IPS DF 6.9 (cell line): ENCODE results near the gene DDAH1.

Experiments
- DNase-seq: peaks from one replicate; pipeline ENCODE4 v3.0.0-alpha.2; 2013; ENCODE audit warnings: low read depth, low spot score
- H3K27ac ChIP-seq: one replicate; pipeline ENCODE4 v1.5.1; 2013; ENCODE audit warnings: low read length, control low read depth
- H3K27me3 ChIP-seq: 2 replicates; pipeline ENCODE4 v1.6.1; 2013; ENCODE audit warnings: mild to moderate bottlenecking, low read length; ENCODE audit not compliant: control insufficient read depth, insufficient read depth
- H3K36me3 ChIP-seq: 2 replicates; pipeline ENCODE4 v1.6.1; 2013; ENCODE audit warnings: low read length; ENCODE audit not compliant: control insufficient read depth, insufficient read depth
- H3K4me1 ChIP-seq: 2 replicates; pipeline ENCODE4 v1.6.1; 2013; ENCODE audit warnings: low read length; ENCODE audit not compliant: control insufficient read depth, insufficient read depth
- H3K4me3 ChIP-seq: 2 replicates; pipeline ENCODE4 v1.5.1; 2013; ENCODE audit warnings: mild to moderate bottlenecking, low read length
- H3K9me3 ChIP-seq: 2 replicates; pipeline ENCODE4 v1.6.1; 2013; ENCODE audit warnings: low read length, inconsistent platforms; ENCODE audit not compliant: control insufficient read depth, insufficient read depth
- WGBS: extraction: QIAGEN DNeasy Blood & Tissue Kit; methylation state at CpG from one replicate; pipeline ENCODE4 v1.1.7; 2013; ENCODE audit warnings: mixed read lengths, missing lambda C conversion rate; ENCODE audit not compliant: insufficient read length, insufficient coverage; 5-methylcytosine and 5-hydroxymethylcytosine counted together

The DDAH1 gene

DNA sequence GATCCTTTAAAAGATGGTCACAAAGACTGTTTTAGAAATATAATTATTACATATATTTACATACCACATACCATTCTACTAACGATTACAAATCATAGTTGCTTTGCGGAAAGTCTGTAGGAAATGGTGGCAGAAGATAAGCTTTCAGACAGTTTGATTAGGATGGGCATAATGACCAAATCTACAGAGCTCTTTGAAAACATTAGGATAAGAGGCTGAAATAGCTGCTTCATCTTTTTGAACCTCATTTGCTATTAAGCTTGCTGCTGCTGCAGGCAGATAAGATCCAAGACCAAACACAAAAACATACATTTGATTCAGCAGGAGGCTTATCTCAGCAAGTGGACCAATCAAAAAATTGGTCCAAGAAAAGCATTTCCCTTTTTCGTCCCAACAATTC, 47.1 kb downstream of the DDAH1 start:
- H3K36me3 ChIP-seq: no peaks in the 10 kb centered on the region
- DNase-seq: no peak
- H3K27ac ChIP-seq: no peak overlapping the region
- H3K4me3 ChIP-seq: no peak overlapping the region
- no CpG with 5 or more reads among the region's 3 CpGs for WGBS
- no peaks in the 10 kb centered on the region for H3K27me3 ChIP-seq
- no peaks in the 10 kb centered on the region for H3K9me3 ChIP-seq
- no peaks in the 10 kb centered on the region for H3K4me1 ChIP-seq

- no peak overlapping the region for H3K27ac ChIP-seq
- no CpG with 5 or more reads among the region's 5 CpGs for WGBS
- no peak for DNase-seq
- no peaks in the 10 kb centered on the region for H3K4me1 ChIP-seq
- no peaks in the 10 kb centered on the region for H3K27me3 ChIP-seq
- H3K9me3 ChIP-seq: no peaks in the 10 kb centered on the region
- H3K36me3 ChIP-seq: no peaks in the 10 kb centered on the region
- H3K4me3 ChIP-seq: no peak overlapping the region
Observed at GRCh38 chr1:85417017-85417416, 47.9 kb downstream of the DDAH1 start.

GRCh38 chr1:85413169-85413568, 51.8 kb downstream of the DDAH1 start:
- H3K27ac ChIP-seq: no peak overlapping the region
- no peaks in the 10 kb centered on the region for H3K9me3 ChIP-seq
- no peaks in the 10 kb centered on the region for H3K27me3 ChIP-seq
- no peaks in the 10 kb centered on the region for H3K4me1 ChIP-seq
- no peaks in the 10 kb centered on the region for H3K36me3 ChIP-seq
- H3K4me3 ChIP-seq: no peak overlapping the region
- DNase-seq: no peak
- WGBS: no CpG with 5 or more reads among the region's 1 CpG

DNA sequence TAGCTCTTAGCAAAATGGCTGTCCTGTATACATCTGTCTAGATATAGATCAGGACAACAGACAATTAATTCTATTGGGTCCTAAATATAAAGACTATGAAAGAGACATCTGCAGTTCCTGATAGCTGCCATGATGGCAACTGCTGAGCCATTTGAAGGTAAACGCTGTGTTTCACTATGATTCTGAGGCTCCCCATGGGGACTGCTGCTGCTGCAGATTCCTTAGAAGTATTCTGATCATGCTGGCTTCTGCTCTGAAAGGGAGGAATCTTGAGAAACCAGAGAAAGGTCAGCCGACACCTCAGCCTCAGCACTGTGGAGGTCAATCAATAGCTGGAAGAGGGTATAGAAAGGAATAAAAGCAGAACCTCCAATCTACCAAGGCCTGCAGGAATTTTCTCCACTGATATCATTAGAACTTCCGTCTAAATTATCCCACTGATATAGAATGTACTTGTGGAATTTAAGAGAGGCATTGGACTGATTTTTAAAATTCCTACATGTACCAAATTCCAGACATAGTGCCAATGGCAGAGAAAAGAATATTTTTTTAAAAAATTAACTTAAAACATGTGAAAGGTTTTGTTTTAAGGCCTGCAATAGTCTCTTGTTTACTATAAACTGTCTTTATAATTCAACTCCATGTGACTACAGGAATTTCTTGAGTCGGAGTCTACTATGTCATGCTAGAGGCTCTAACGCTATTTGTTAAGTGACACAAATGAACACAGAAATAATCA, 53.2 kb downstream of the DDAH1 start:
- Histone ChIP-seq H3K9me3 (no peaks in the 10 kb centered on the region), H3K4me1 (no peaks in the 10 kb centered on the region), H3K27me3 (no peaks in the 10 kb centered on the region), H3K36me3 (no peaks in the 10 kb centered on the region), H3K27ac (no peak overlapping the region), H3K4me3 (no peak overlapping the region)
- WGBS: no CpG with 5 or more reads among the region's 5 CpGs
- DNase-seq: no peak

GRCh38 chr1:85409516-85409915, 55.4 kb downstream of the DDAH1 start:
- Histone ChIP-seq H3K4me3 (no peak overlapping the region), H3K36me3 (no peaks in the 10 kb centered on the region), H3K4me1 (no peaks in the 10 kb centered on the region; the same call in 1 of the 2 replicates), H3K9me3 (no peaks in the 10 kb centered on the region), H3K27ac (no peak overlapping the region), H3K27me3 (no peaks in the 10 kb centered on the region)
- no peak for DNase-seq
- WGBS: no CpG with 5 or more reads among the region's 3 CpGs

DNA sequence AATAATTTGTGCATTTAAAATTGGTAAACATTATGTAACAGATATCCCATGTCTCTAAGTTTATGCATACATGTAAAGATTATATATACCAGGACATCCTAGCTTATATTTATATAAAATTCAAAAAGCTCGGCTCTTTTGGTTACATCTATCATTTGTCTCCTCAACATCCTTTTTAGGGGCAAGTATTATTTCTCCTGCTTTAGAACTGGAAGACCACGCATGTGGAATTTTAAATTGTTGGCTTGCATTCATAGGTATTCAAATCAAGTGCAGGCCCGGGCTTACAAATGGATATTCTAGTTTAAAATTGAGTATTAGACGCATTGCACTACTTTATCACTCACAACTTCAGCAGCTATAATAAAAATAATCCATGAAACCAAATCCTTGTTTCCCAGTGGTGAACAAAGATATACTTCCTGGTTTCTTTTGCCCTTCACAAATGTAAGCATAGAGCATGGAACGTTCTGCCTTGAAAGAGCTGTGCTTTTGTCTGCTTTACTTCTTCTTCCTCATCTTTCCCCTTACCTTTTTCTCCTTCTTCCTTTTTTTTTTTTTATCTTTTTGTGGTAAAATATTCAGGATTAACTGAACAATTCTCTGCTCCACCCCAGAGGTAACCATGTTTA, 57.1 kb downstream of the DDAH1 start:
- DNase-seq: no peak
- Histone ChIP-seq H3K27me3 (no peaks in the 10 kb centered on the region), H3K36me3 (no peaks in the 10 kb centered on the region), H3K9me3 (no peaks in the 10 kb centered on the region), H3K27ac (no peak overlapping the region), H3K4me3 (no peak overlapping the region), H3K4me1 (no peaks in the 10 kb centered on the region; the same call in 1 of the 2 replicates)
- WGBS: no CpG with 5 or more reads among the region's 5 CpGs

DNA sequence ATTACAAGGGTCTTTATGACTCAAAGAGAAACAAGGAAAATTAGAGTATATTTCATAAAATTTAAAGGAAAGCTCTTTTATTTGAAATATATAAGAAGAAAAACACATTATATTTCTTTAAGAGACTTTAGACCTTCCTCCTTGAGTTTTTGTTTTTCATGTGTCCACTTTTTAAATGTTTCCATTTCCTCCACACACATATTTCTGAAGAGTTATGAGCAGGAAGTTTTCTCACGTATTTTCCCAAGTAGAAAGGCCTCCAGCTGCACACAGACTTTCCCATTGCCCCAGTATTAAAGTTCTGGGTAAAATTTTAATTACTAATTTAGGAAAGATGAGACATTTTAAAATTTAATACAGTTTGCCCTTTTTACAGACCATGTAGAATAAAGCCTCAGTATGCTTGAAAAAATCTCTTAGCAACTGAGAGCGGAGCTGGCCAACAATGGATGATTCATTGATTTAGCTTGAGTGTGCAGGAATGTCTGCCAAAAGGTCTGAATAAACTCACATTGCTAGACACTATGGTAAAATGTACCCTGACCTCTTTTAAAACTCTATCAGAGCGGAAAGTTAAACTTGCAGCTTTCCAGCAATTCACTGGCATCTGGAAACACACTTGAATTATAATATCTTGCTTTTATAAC, 57.9 kb downstream of the DDAH1 start:
- no peak overlapping the region for H3K4me3 ChIP-seq
- no peak for DNase-seq
- no CpG with 5 or more reads among the region's 3 CpGs for WGBS

DNA sequence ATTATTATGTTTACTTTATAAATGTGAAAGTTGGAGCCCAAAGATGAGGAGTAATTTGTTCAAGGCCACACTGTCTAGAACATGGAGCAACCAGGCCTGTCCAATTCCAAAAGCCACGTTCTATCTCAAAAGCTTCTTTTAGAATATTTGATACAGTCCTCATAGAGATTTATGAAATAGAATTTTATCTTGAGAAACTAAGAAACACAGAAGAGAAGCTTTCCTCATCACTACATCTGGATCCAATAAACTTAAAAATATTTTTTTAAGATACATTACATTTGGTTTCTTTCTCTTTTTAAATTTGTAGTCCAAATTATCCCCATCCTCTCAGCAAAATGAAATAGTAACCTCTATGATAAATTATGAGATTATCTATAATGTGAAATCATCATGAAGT, 58.9 kb downstream of the DDAH1 start:
- WGBS: no CpG with 5 or more reads among the region's 1 CpG
- H3K27ac ChIP-seq: no peak overlapping the region

More for the DNA sequence above, 57.9 kb downstream of the DDAH1 start:
- no peaks in the 10 kb centered on the region for H3K27me3 ChIP-seq
- no peaks in the 10 kb centered on the region; the same call in 1 of the 2 replicates for H3K4me1 ChIP-seq
- H3K27ac ChIP-seq: no peak overlapping the region
- H3K36me3 ChIP-seq: no peaks in the 10 kb centered on the region
- H3K9me3 ChIP-seq: no peaks in the 10 kb centered on the region

GRCh38 chr1:85404408-85404807, 60.6 kb downstream of the DDAH1 start:
- Histone ChIP-seq H3K36me3 (no peaks in the 10 kb centered on the region), H3K9me3 (no peaks in the 10 kb centered on the region), H3K27me3 (no peaks in the 10 kb centered on the region), H3K4me1 (no peaks in the 10 kb centered on the region; the same call in 1 of the 2 replicates), H3K27ac (no peak overlapping the region), H3K4me3 (no peak overlapping the region)
- DNase-seq: no peak
- WGBS: no CpG with 5 or more reads among the region's 5 CpGs

More for the DNA sequence above, 58.9 kb downstream of the DDAH1 start:
- Histone ChIP-seq H3K4me1 (no peaks in the 10 kb centered on the region; the same call in 1 of the 2 replicates), H3K9me3 (no peaks in the 10 kb centered on the region), H3K4me3 (no peak overlapping the region), H3K36me3 (no peaks in the 10 kb centered on the region), H3K27me3 (no peaks in the 10 kb centered on the region)
- no peak for DNase-seq

GRCh38 chr1:85398391-85399064, 66.4 kb downstream of the DDAH1 start:
- Histone ChIP-seq H3K36me3 (no peaks in the 10 kb centered on the region), H3K4me3 (no peak overlapping the region), H3K9me3 (no peaks in the 10 kb centered on the region), H3K27me3 (no peaks in the 10 kb centered on the region), H3K4me1 (no peaks in the 10 kb centered on the region), H3K27ac (no peak overlapping the region)
- WGBS: no CpG with 5 or more reads among the region's 6 CpGs
- no peak for DNase-seq
